Suppressor macrophage (primary cell): ENCODE data around the gene CELF4.

Source experiments
- DNase-seq, 4 experiments: peaks; one replicate each; pipeline ENCODE4 v3.0.0-alpha.2; 2020 to 2022

The CELF4 gene

GRCh38 chr18:37435150-37435867 lies 130.3 kb downstream of the CELF4 start:
- no peak for DNase-seq

- no peak for DNase-seq
Measured at GRCh38 chr18:37434161-37434860, 131.3 kb downstream of the CELF4 start.

- DNase-seq = peak in 3 of 4 experiments; percentile 16 to 41 (median 29)
Measured at GRCh38 chr18:37432436-37433195, 133.0 kb downstream of the CELF4 start.

GRCh38 chr18:37430357-37431076 lies 135.1 kb downstream of the CELF4 start:
- DNase-seq = peak in 2 of 4 experiments; percentile 1 to 5

- peak in 1 of 4 experiments; percentile 29 for DNase-seq
Measured at GRCh38 chr18:37429791-37430190, 135.8 kb downstream of the CELF4 start.

GRCh38 chr18:37428288-37428974 lies 137.2 kb downstream of the CELF4 start:
- DNase-seq = no peak

- no peak for DNase-seq
Measured at GRCh38 chr18:37426586-37426985, 139.0 kb downstream of the CELF4 start.

- DNase-seq = no peak
Measured at GRCh38 chr18:37425222-37425621, 140.4 kb downstream of the CELF4 start.

- no peak for DNase-seq
Measured at GRCh38 chr18:37424507-37424906, 141.1 kb downstream of the CELF4 start.

GRCh38 chr18:37422596-37422995 lies 143.0 kb downstream of the CELF4 start:
- no peak for DNase-seq

- DNase-seq = no peak
Measured at GRCh38 chr18:37422116-37422515, 143.5 kb downstream of the CELF4 start.

- DNase-seq = no peak
Measured at GRCh38 chr18:37421341-37422077, 144.1 kb downstream of the CELF4 start.

GRCh38 chr18:37420315-37420880 lies 145.2 kb downstream of the CELF4 start:
- no peak for DNase-seq

- DNase-seq = no peak
Measured at GRCh38 chr18:37419866-37420265, 145.7 kb downstream of the CELF4 start.

- no peak for DNase-seq
Measured at GRCh38 chr18:37419315-37419714, 146.3 kb downstream of the CELF4 start.

- DNase-seq = no peak
Measured at GRCh38 chr18:37414816-37415215, 150.8 kb downstream of the CELF4 start.

GRCh38 chr18:37412829-37413228 lies 152.8 kb downstream of the CELF4 start:
- DNase-seq = no peak

- DNase-seq = no peak
Measured at GRCh38 chr18:37412333-37412732, 153.3 kb downstream of the CELF4 start.

GRCh38 chr18:37409878-37410277 lies 155.7 kb downstream of the CELF4 start:
- no peak for DNase-seq

GRCh38 chr18:37408676-37409265 lies 156.8 kb downstream of the CELF4 start:
- no peak for DNase-seq

- DNase-seq = no peak
Measured at GRCh38 chr18:37407571-37407970, 158.0 kb downstream of the CELF4 start.
